Esophagus muscularis mucosa (tissue), 3 donors: ENCODE data around the gene PCDHGB1.

Source experiments
- POLR2A ChIP-seq: fragments of 450-650 bp; IDR thresholded peaks from one replicate; pipeline ENCODE4 v1.6.1; 2017; ENCODE audit warnings: antibody characterized with exemption, moderate library complexity, mild to moderate bottlenecking, low read depth
- POLR2AphosphoS5 ChIP-seq, 2 donors: sonication (generic); formaldehyde crosslinking; IDR thresholded peaks; one replicate each; pipeline ENCODE4 v1.6.1; 2017; ENCODE audit warnings: antibody characterized with exemption in 2 of 2
- TF ChIP-seq, protein P1 (sequence below), 3 experiments: fragments of 200-600 bp in 2 of 3; fragments of 450-650 bp in 1 of 3; sonication (generic) in 2 of 3; IDR thresholded peaks; one replicate each; pipeline ENCODE4 v1.5.1; 2017 to 2019; ENCODE audit warnings: antibody characterized with exemption in 3 of 3, mild to moderate bottlenecking in 2 of 3, moderate library complexity in 1 of 3

DNA sequence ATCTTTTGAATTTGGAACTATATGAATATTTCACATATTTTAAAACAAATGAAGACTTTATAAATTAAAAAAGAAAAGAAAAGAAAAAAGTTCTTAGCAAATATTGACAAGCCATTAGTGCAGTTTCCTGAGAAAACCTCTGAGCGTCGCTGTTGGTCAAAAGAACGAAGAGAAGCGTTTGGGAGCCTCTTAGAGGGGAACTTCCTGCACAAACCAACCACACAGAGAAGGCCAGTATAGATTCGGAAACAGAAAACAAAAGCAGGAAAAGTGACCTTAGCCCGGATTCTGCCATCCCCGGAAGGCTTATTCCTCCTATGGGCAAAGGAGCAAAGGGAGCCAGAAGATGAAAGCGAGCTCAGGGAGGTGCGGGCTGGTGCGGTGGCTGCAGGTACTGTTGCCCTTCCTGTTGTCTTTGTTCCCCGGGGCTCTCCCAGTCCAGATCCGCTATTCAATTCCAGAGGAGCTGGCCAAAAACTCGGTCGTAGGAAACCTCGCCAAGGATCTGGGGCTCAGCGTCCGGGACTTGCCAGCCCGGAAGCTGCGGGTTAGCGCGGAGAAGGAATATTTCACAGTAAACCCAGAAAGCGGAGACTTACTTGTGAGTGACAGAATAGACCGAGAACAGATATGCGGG is 10.0 kb downstream of the PCDHGB1 start, which contains the start of gene PCDHGB2:
- TF ChIP-seq POLR2A (no peak), POLR2AphosphoS5 (IDR thresholded peaks at IDR 0.05) (no peak)
- TF ChIP-seq, protein P1, sequence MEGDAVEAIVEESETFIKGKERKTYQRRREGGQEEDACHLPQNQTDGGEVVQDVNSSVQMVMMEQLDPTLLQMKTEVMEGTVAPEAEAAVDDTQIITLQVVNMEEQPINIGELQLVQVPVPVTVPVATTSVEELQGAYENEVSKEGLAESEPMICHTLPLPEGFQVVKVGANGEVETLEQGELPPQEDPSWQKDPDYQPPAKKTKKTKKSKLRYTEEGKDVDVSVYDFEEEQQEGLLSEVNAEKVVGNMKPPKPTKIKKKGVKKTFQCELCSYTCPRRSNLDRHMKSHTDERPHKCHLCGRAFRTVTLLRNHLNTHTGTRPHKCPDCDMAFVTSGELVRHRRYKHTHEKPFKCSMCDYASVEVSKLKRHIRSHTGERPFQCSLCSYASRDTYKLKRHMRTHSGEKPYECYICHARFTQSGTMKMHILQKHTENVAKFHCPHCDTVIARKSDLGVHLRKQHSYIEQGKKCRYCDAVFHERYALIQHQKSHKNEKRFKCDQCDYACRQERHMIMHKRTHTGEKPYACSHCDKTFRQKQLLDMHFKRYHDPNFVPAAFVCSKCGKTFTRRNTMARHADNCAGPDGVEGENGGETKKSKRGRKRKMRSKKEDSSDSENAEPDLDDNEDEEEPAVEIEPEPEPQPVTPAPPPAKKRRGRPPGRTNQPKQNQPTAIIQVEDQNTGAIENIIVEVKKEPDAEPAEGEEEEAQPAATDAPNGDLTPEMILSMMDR (IDR thresholded peaks at IDR 0.05), result peak in 2 of 3 experiments; percentile 14 to 25
